ENCODE measurements around the gene AMN. TPM values are rescaled to one million over a fixed set of nuclear protein-coding genes. Genes with fewer than 3 reads are reported as not detected.

Gene AMN
- polyA plus RNA-seq, 3 donors = 0.09 TPM; not detected in 2

DNA sequence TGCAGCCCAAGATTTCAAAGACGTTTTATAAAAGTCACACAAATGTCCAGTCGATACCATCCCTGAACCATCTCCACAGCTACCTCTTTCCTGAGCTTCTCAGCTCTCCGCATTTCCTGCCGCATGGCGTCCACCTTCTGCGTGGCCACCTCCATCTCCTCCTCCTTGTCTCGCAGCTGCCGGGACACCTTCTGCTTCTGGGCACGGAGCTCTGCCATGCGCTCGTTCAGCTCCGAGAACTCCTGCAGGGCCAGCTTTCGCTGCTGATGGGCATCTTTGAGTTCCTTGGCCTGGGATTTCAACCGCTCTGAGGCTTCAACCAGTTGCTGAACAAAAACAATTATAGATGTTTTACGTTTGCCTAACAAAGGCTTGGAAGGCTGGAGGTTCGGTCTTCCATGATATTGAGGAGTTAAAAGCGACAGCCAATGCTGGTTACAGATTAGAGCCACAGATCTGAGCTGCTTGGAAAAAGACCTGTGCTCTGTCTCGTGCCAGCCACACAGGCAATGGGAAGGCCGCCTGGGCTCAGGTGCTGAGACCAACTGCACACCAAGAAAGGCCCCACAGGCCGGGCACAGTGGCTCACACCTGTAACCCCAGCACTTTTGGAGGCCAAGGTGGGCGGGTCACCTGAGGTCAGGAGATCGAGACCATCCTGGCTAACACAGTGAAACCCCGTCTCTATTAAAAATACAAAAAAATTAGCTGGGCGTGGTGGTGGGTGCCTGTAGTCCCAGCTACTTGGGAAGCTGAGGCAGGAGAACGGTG is 49.6 kb downstream of the AMN start:
- peaks cover 68 to 86% of the 10 kb centered on the region in 2 donors for H3K36me3 Mint-ChIP-seq
- H3K9ac ChIP-seq (ENCODE audit: insufficient read depth, low read length, poor library complexity, severe bottlenecking) = no peak overlapping the region
- intact Hi-C loops (cut with micrococcal nuclease) = no loop called here
- 98% methylated on average over 22 of the region's 25 CpGs for WGBS (ENCODE audit: insufficient coverage)
- peaks cover 28 to 75% of the 10 kb centered on the region in 2 donors for H3K36me3 ChIP-seq (replicated peaks in 1 of 2; ENCODE audit: control insufficient read depth in 1 of 2, insufficient read depth in 2 of 2, low read length in 2 of 2)
- no peak for TF ChIP-seq CTCF (IDR thresholded peaks at IDR 0.05)
- DNase-seq = no peak
- H3K4me2 ChIP-seq (replicated peaks; ENCODE audit: extremely low read depth, low read length, poor library complexity, severe bottlenecking) = no peak overlapping the region
- H3K27me3 ChIP-seq (ENCODE audit: control insufficient read depth in 2 of 2, insufficient read depth in 2 of 2, low read length in 2 of 2) = no peaks in the 10 kb centered on the region
- H4K20me1 ChIP-seq (ENCODE audit: insufficient read depth, low read length) = no peaks in the 10 kb centered on the region
- H2AFZ ChIP-seq (ENCODE audit: insufficient read depth, low read depth, low read length, poor library complexity, severe bottlenecking) = no peak overlapping the region
- peaks cover 6 to 8% of the 10 kb centered on the region in 2 donors for H3K4me1 ChIP-seq (ENCODE audit: control insufficient read depth in 1 of 2, insufficient read depth in 2 of 2, low read length in 2 of 2)
- H3K79me2 ChIP-seq (ENCODE audit: insufficient read depth, low read length) = no peaks in the 10 kb centered on the region
- no peak overlapping the region for H3K4me3 ChIP-seq (replicated peaks in 1 of 3; ENCODE audit: low read depth in 2 of 3, low read length in 3 of 3)
- no peaks in the 10 kb centered on the region for H3K9me3 ChIP-seq (replicated peaks in 1 of 2; ENCODE audit: control insufficient read depth in 1 of 2, insufficient read depth in 1 of 2, low read length in 2 of 2)
- peaks cover 13% of the 10 kb centered on the region for H3K4me1 Mint-ChIP-seq
- H3K27ac ChIP-seq (ENCODE audit: low read depth in 1 of 2, low read length in 2 of 2) = no peak overlapping the region
- peaks cover 0 to 5% (median 0%) of the 10 kb centered on the region in 7 donors for H3K9me3 Mint-ChIP-seq
- peaks cover 0 to 3% (median 2%) of the 10 kb centered on the region in 3 donors for H3K27me3 Mint-ChIP-seq (ENCODE audit: low read depth in 3 of 3)
- no peak overlapping the region for H3K27ac Mint-ChIP-seq
- H3K4me3 Mint-ChIP-seq = no peak overlapping the region

GRCh38 chr14:102973706-102974285 is 51.3 kb downstream of the AMN start:
- Histone ChIP-seq H4K20me1 (ENCODE audit: insufficient read depth, low read length) (no peaks in the 10 kb centered on the region), H3K27ac (ENCODE audit: low read depth in 1 of 2, low read length in 2 of 2) (no peak overlapping the region), H3K27me3 (ENCODE audit: control insufficient read depth in 2 of 2, insufficient read depth in 2 of 2, low read length in 2 of 2) (no peaks in the 10 kb centered on the region), H2AFZ (ENCODE audit: insufficient read depth, low read depth, low read length, poor library complexity, severe bottlenecking) (no peak overlapping the region), H3K9ac (ENCODE audit: insufficient read depth, low read length, poor library complexity, severe bottlenecking) (no peak overlapping the region), H3K4me3 (replicated peaks in 1 of 3; ENCODE audit: low read depth in 2 of 3, low read length in 3 of 3) (no peak overlapping the region), H3K36me3 (replicated peaks in 1 of 2; ENCODE audit: control insufficient read depth in 1 of 2, insufficient read depth in 2 of 2, low read length in 2 of 2) (peaks cover 26 to 70% of the 10 kb centered on the region in 2 donors), H3K79me2 (ENCODE audit: insufficient read depth, low read length) (no peaks in the 10 kb centered on the region), H3K4me2 (replicated peaks; ENCODE audit: extremely low read depth, low read length, poor library complexity, severe bottlenecking) (no peak overlapping the region), H3K9me3 (replicated peaks in 1 of 2; ENCODE audit: control insufficient read depth in 1 of 2, insufficient read depth in 1 of 2, low read length in 2 of 2) (no peaks in the 10 kb centered on the region), H3K4me1 (ENCODE audit: control insufficient read depth in 1 of 2, insufficient read depth in 2 of 2, low read length in 2 of 2) (peaks cover 6 to 8% of the 10 kb centered on the region in 2 donors)
- peaks cover 65 to 83% of the 10 kb centered on the region in 2 donors for H3K36me3 Mint-ChIP-seq
- 85% methylated on average over 11 of the region's 22 CpGs for WGBS (ENCODE audit: insufficient coverage)
- H3K4me3 Mint-ChIP-seq = no peak overlapping the region
- intact Hi-C loops (cut with micrococcal nuclease) = no loop called here
- H3K27me3 Mint-ChIP-seq (ENCODE audit: low read depth in 3 of 3) = peaks cover 0 to 3% (median 2%) of the 10 kb centered on the region in 3 donors
- H3K9me3 Mint-ChIP-seq = peaks cover 0 to 5% (median 0%) of the 10 kb centered on the region in 7 donors
- DNase-seq = peak in 1 of 3 donors; percentile 10
- TF ChIP-seq CTCF (IDR thresholded peaks at IDR 0.05) = no peak
- H3K27ac Mint-ChIP-seq = peak overlapping the region in 1 of 7 donors; percentile 27
- peaks cover 13% of the 10 kb centered on the region for H3K4me1 Mint-ChIP-seq

All from CD14-positive monocyte (primary cell).